ENCODE results near the gene PRAC2. TPM values are rescaled to one million over a fixed set of nuclear protein-coding genes. Genes with fewer than 3 reads are reported as not detected.
A peak's percentile ranks its signal among the peaks of the same experiment; 100 is the strongest.

The PRAC2 gene
- total RNA-seq, 1 experiment from 2014 or later, result not detected

DNA sequence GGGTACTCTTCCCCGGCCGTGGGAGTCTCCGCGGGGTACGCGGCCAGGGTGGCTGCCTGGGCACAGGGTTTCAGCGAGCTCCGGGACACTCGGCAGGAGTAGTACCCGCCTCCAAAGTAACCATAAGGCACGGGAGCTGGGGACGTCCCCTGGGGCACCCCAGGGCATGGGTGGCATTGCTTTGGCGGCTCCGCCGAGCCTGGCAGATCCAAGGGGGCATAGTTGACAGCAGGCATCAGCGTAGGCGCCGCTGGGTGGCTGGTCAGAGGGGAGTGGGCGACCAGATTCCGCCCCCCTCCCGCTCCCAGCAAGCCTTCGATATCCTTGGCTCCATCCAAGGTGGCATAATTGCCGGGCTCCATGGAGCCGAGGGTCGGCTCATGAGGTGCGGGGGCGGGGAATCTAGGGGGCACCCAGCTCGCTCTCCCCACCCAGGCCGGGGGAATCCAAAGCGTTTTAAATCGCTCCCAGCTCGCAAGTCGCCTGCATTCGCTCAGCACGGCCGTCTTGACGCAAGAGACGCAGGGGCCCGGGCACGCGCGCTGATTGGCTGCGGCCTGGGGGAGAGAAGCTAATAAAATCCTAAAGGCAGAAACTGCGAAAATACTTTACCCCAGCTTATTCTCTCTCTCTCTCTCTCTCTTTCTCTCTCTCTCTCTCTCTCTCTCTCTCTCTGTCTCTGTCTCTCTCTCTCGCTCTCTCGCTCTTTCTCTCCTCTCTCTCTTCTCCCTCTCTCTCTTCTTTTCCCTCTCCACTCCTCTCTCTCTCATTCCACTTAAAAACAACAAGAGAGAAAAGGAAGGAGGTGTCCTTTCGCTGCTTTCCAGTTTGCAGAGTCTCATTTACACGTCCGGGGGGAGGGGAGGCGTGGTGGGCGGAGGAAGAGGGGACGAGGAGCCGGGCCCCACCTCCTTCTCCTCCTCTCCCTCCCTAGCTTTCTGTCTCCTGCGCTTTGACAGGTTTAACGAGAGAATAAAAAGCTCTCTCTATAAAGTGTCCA is 5.5 kb downstream of the PRAC2 start, which contains the start of gene HOXB13:
HOXB13 (minus strand) TSS at position 519 of the 1,000 bp plus-strand sequence; CDS start at position 362, 157 bp downstream.
- Mint-ChIP-seq H3K27me3 (ENCODE audit: insufficient read depth, unreplicated experiment) (peaks cover 97% of the 10 kb centered on the region), H3K36me3 (ENCODE audit: insufficient read depth, unreplicated experiment) (no peaks in the 10 kb centered on the region), H3K27ac (ENCODE audit: low read depth, unreplicated experiment) (no peak within 1 kb of the TSS), H3K4me3 (ENCODE audit: unreplicated experiment) (peak within 1 kb of the TSS; percentile 38), H3K9me3 (ENCODE audit: unreplicated experiment) (no peaks in the 10 kb centered on the region), H3K4me1 (ENCODE audit: insufficient read depth, unreplicated experiment) (peaks cover 11% of the 10 kb centered on the region)
- ChIA-PET POLR2A (interaction anchor here (0.6 to 1.1 kb wide), 3 partner anchors 13 to 64 kb away, joined by 3 read pairs; no protein-coding TSS in a partner anchor), CTCF (interaction anchor here (0.5 to 1.4 kb wide), 8 partner anchors 10 to 562 kb away, joined by 3 to 4 read pairs (median 3); no protein-coding TSS in a partner anchor)
- DNase-seq (ENCODE audit: unreplicated experiment), result no peak
- intact Hi-C loops (cut with micrococcal nuclease), result no loop called here
- TF ChIP-seq, protein P1, sequence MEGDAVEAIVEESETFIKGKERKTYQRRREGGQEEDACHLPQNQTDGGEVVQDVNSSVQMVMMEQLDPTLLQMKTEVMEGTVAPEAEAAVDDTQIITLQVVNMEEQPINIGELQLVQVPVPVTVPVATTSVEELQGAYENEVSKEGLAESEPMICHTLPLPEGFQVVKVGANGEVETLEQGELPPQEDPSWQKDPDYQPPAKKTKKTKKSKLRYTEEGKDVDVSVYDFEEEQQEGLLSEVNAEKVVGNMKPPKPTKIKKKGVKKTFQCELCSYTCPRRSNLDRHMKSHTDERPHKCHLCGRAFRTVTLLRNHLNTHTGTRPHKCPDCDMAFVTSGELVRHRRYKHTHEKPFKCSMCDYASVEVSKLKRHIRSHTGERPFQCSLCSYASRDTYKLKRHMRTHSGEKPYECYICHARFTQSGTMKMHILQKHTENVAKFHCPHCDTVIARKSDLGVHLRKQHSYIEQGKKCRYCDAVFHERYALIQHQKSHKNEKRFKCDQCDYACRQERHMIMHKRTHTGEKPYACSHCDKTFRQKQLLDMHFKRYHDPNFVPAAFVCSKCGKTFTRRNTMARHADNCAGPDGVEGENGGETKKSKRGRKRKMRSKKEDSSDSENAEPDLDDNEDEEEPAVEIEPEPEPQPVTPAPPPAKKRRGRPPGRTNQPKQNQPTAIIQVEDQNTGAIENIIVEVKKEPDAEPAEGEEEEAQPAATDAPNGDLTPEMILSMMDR (IDR thresholded peaks at IDR 0.05; ENCODE audit: unreplicated experiment), result no peak
- BruUV-seq (replicated peaks), result no TSS peak

DNA sequence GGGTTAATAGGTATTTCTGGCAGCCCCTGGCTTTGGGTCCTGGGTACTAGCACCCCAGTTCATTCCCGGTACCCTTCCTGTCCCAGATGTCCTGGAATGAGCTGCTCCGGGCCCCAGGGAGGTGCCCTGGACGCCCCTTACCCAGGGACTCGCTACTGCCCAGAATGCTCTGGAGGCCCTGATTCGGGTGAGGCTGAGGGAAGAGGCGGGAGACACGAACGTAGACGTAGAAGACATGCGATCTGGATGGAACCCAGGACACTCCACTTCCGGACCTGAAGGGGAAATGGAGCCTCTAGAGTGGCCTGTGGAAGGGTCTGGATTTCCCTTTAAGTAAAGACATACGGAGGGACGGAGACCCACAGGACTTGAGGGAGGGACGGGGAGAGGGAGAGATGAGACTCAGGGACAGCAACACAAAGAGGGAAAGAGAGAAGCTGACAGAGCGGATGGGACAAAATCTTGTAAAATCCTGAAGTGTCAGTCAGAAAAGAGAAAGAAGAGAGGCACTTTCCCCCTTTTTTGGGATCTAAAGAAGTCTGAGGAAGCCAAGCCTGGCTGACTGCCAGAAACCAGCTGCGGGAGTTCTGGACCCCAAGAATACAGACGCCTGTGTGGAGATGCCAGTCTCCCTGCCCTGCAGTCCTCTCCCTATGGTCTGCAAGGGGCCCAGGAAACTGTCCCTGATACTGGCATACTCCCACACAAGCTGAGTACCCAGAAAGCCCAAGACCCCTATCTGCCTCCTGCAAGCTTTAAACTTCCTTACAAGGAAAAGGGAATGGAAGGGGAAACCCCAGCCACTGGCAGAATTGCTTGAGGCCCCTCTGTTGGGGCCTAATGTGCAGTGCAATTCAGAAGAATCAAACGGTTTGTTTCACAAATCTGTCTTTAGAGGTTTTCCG is 6.6 kb downstream of the PRAC2 start:
- ChIA-PET POLR2A (interaction anchor here (0.7 kb wide), 1 partner anchor 15 kb away, joined by 3 read pairs; no protein-coding TSS in a partner anchor), CTCF (interaction anchor here (0.9 kb wide), 1 partner anchor 61 kb away, joined by 3 read pairs; no protein-coding TSS in a partner anchor)
- H3K36me3 Mint-ChIP-seq (ENCODE audit: insufficient read depth, unreplicated experiment), result no peaks in the 10 kb centered on the region
- H3K4me1 Mint-ChIP-seq (ENCODE audit: insufficient read depth, unreplicated experiment), result peaks cover 7% of the 10 kb centered on the region
- no peak for DNase-seq (ENCODE audit: unreplicated experiment)
- intact Hi-C loops (cut with micrococcal nuclease), result no loop called here
- H3K27me3 Mint-ChIP-seq (ENCODE audit: insufficient read depth, unreplicated experiment), result peaks cover 100% of the 10 kb centered on the region
- H3K27ac Mint-ChIP-seq (ENCODE audit: low read depth, unreplicated experiment), result no peak overlapping the region
- H3K4me3 Mint-ChIP-seq (ENCODE audit: unreplicated experiment), result no peak overlapping the region
- H3K9me3 Mint-ChIP-seq (ENCODE audit: unreplicated experiment), result no peaks in the 10 kb centered on the region
- TF ChIP-seq, protein P1 (IDR thresholded peaks at IDR 0.05; ENCODE audit: unreplicated experiment), result no peak
- no TSS peak for BruUV-seq (replicated peaks)

DNA sequence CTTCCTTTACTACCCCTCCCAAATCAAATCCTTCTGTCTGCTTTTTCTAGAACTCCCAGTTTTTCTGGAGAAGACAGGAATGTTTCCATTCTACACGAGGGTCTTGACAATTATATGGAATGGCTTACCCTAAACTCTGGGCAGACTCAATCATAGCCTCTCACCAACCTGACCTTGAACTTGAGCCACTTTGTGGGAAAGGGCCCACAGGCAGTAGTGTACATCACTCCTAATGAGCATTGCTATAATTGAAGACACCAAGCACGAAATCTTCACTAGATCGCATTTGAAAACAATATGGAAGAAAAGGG is 7.2 kb downstream of the PRAC2 start:
- intact Hi-C loops (cut with micrococcal nuclease), result no loop called here
- Mint-ChIP-seq H3K27ac (ENCODE audit: low read depth, unreplicated experiment) (no peak overlapping the region), H3K4me3 (ENCODE audit: unreplicated experiment) (no peak overlapping the region), H3K4me1 (ENCODE audit: insufficient read depth, unreplicated experiment) (peaks cover 6% of the 10 kb centered on the region), H3K36me3 (ENCODE audit: insufficient read depth, unreplicated experiment) (no peaks in the 10 kb centered on the region), H3K9me3 (ENCODE audit: unreplicated experiment) (no peaks in the 10 kb centered on the region), H3K27me3 (ENCODE audit: insufficient read depth, unreplicated experiment) (peaks cover 100% of the 10 kb centered on the region)
- no TSS peak for BruUV-seq (replicated peaks)
- ChIA-PET POLR2A (no interaction called here), CTCF (interaction anchor here (1.2 kb wide), 1 partner anchor 61 kb away, joined by 4 read pairs; no protein-coding TSS in a partner anchor)
- TF ChIP-seq, protein P1 (IDR thresholded peaks at IDR 0.05; ENCODE audit: unreplicated experiment), result no peak
- no peak for DNase-seq (ENCODE audit: unreplicated experiment)
